ENCODE data around the gene GPHN. TPM values are rescaled to one million over a fixed set of nuclear protein-coding genes. Genes with fewer than 3 reads are reported as not detected.
"Not testable (repeated sequence)": the region's sequence is repeated elsewhere in the genome, so short reads cannot be mapped to it uniquely, and the experiment has no call there.

GPHN gene
- polyA plus RNA-seq, 1 donor (not counting 4 experiments of a cell fraction or from before 2014, with no cell fraction given): 17.6 TPM

DNA sequence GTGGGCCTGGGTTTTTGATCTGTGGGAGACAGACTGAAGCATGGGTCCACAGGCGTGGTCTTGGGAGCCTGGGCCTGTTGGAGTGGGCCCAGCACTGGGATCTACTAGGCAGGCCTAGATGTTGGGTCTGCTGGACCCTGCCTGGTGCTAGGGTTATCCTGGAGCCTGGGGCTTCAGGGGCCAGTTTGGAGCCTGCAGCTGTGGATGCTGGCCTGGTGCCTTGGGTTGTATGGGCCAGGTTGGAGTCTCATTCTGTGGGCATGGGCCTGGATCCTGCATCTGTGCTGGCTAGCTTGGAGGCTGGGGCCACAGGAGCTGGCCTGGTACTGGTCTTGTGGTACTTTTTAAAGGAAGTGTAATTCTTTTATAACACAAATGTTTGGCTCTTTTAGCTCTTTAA is 68.0 kb downstream of the GPHN start:
- no peak overlapping the region for H3K9ac ChIP-seq (ENCODE audit: control insufficient read depth, extremely low read depth, insufficient read depth, low read length)
- H3K4me2 ChIP-seq (ENCODE audit: control insufficient read depth, extremely low read depth, insufficient read depth, low read depth, low read length): no peak overlapping the region
- no peak overlapping the region for H2AFZ ChIP-seq (ENCODE audit: control insufficient read depth, low read length)
- H3K27ac ChIP-seq (ENCODE audit: control insufficient read depth, insufficient read depth, low read length): no peak overlapping the region
- H3K9me1 ChIP-seq (ENCODE audit: control insufficient read depth, extremely low read depth, insufficient read depth, low read length): no peaks in the 10 kb centered on the region
- dilution Hi-C loops (cut with MboI; ENCODE audit: extremely low pct_ligation_motif_present, low sequenced_read_pairs): no loop called here
- TF ChIP-seq EZH2 (IDR thresholded peaks at IDR 0.05; ENCODE audit: low read length): no peak
- H3K79me2 ChIP-seq (ENCODE audit: control insufficient read depth, insufficient read depth, low read length): peaks cover 40% of the 10 kb centered on the region
- no peak overlapping the region for H3K4me3 ChIP-seq (ENCODE audit: control insufficient read depth in 2 of 3, extremely low read depth in 1 of 3, insufficient read depth in 2 of 3, low read depth in 1 of 3, low read length in 3 of 3)
- no peaks in the 10 kb centered on the region for H4K20me1 ChIP-seq (ENCODE audit: control insufficient read depth, extremely low read depth, insufficient read depth, low read length)
- H3K27me3 ChIP-seq (ENCODE audit: control insufficient read depth, extremely low read depth, insufficient read depth, low read length): no peaks in the 10 kb centered on the region
- no peaks in the 10 kb centered on the region for H3K9me3 ChIP-seq (ENCODE audit: control insufficient read depth, low read depth, low read length)
- FAIRE-seq (no peak), DNase-seq (ENCODE audit: low read depth, low spot score) (no peak)
- no peaks in the 10 kb centered on the region for H3K36me3 ChIP-seq (ENCODE audit: control insufficient read depth in 2 of 2, extremely low read depth in 1 of 2, insufficient read depth in 2 of 2, low read length in 2 of 2)
- no peaks in the 10 kb centered on the region for H3K4me1 ChIP-seq (ENCODE audit: control insufficient read depth, extremely low read depth, insufficient read depth, low read length)

- dilution Hi-C loops (cut with MboI; ENCODE audit: extremely low pct_ligation_motif_present, low sequenced_read_pairs): not testable (repeated sequence)
Measured at GRCh38 chr14:66587753-66588152, 79.8 kb downstream of the GPHN start.

GRCh38 chr14:66595394-66595793 is 87.4 kb downstream of the GPHN start:
- H3K36me3 ChIP-seq (ENCODE audit: control insufficient read depth in 2 of 2, extremely low read depth in 1 of 2, insufficient read depth in 2 of 2, low read length in 2 of 2): no peaks in the 10 kb centered on the region
- FAIRE-seq (no peak), DNase-seq (ENCODE audit: low read depth, low spot score) (no peak)
- H4K20me1 ChIP-seq (ENCODE audit: control insufficient read depth, extremely low read depth, insufficient read depth, low read length): no peaks in the 10 kb centered on the region
- H2AFZ ChIP-seq (ENCODE audit: control insufficient read depth, low read length): no peak overlapping the region
- TF ChIP-seq, protein P1, sequence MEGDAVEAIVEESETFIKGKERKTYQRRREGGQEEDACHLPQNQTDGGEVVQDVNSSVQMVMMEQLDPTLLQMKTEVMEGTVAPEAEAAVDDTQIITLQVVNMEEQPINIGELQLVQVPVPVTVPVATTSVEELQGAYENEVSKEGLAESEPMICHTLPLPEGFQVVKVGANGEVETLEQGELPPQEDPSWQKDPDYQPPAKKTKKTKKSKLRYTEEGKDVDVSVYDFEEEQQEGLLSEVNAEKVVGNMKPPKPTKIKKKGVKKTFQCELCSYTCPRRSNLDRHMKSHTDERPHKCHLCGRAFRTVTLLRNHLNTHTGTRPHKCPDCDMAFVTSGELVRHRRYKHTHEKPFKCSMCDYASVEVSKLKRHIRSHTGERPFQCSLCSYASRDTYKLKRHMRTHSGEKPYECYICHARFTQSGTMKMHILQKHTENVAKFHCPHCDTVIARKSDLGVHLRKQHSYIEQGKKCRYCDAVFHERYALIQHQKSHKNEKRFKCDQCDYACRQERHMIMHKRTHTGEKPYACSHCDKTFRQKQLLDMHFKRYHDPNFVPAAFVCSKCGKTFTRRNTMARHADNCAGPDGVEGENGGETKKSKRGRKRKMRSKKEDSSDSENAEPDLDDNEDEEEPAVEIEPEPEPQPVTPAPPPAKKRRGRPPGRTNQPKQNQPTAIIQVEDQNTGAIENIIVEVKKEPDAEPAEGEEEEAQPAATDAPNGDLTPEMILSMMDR (optimal IDR thresholded peaks at IDR 0.05 in 1 of 3, IDR thresholded peaks at IDR 0.05 in 1 of 3, conservative IDR thresholded peaks at IDR 0.05 in 1 of 3; ENCODE audit: extremely low read depth in 1 of 3, insufficient read depth in 2 of 3, low read length in 3 of 3): no peak
- no peak for TF ChIP-seq EZH2 (IDR thresholded peaks at IDR 0.05; ENCODE audit: low read length)
- H3K9me1 ChIP-seq (ENCODE audit: control insufficient read depth, extremely low read depth, insufficient read depth, low read length): no peaks in the 10 kb centered on the region
- no peak overlapping the region for H3K4me3 ChIP-seq (ENCODE audit: control insufficient read depth in 2 of 3, extremely low read depth in 1 of 3, insufficient read depth in 2 of 3, low read depth in 1 of 3, low read length in 3 of 3)
- peaks cover 2% of the 10 kb centered on the region for H3K79me2 ChIP-seq (ENCODE audit: control insufficient read depth, insufficient read depth, low read length)
- no peak overlapping the region for H3K9ac ChIP-seq (ENCODE audit: control insufficient read depth, extremely low read depth, insufficient read depth, low read length)
- H3K4me1 ChIP-seq (ENCODE audit: control insufficient read depth, extremely low read depth, insufficient read depth, low read length): peaks cover 2% of the 10 kb centered on the region
- no peaks in the 10 kb centered on the region for H3K27me3 ChIP-seq (ENCODE audit: control insufficient read depth, extremely low read depth, insufficient read depth, low read length)
- H3K4me2 ChIP-seq (ENCODE audit: control insufficient read depth, extremely low read depth, insufficient read depth, low read depth, low read length): no peak overlapping the region
- no peak overlapping the region for H3K27ac ChIP-seq (ENCODE audit: control insufficient read depth, insufficient read depth, low read length)
- no peaks in the 10 kb centered on the region for H3K9me3 ChIP-seq (ENCODE audit: control insufficient read depth, low read depth, low read length)
- dilution Hi-C loops (cut with MboI; ENCODE audit: extremely low pct_ligation_motif_present, low sequenced_read_pairs): no loop called here

More at GRCh38 chr14:66587753-66588152, 79.8 kb downstream of the GPHN start:
- H3K9me1 ChIP-seq (ENCODE audit: control insufficient read depth, extremely low read depth, insufficient read depth, low read length); H3K27ac ChIP-seq (ENCODE audit: control insufficient read depth, insufficient read depth, low read length); H2AFZ ChIP-seq (ENCODE audit: control insufficient read depth, low read length); FAIRE-seq; H3K79me2 ChIP-seq (ENCODE audit: control insufficient read depth, insufficient read depth, low read length); H3K36me3 ChIP-seq (ENCODE audit: control insufficient read depth in 2 of 2, extremely low read depth in 1 of 2, insufficient read depth in 2 of 2, low read length in 2 of 2); H3K4me3 ChIP-seq (ENCODE audit: control insufficient read depth in 2 of 3, extremely low read depth in 1 of 3, insufficient read depth in 2 of 3, low read depth in 1 of 3, low read length in 3 of 3); H3K9ac ChIP-seq (ENCODE audit: control insufficient read depth, extremely low read depth, insufficient read depth, low read length); DNase-seq (ENCODE audit: low read depth, low spot score); H3K9me3 ChIP-seq (ENCODE audit: control insufficient read depth, low read depth, low read length); H4K20me1 ChIP-seq (ENCODE audit: control insufficient read depth, extremely low read depth, insufficient read depth, low read length); H3K27me3 ChIP-seq (ENCODE audit: control insufficient read depth, extremely low read depth, insufficient read depth, low read length); H3K4me2 ChIP-seq (ENCODE audit: control insufficient read depth, extremely low read depth, insufficient read depth, low read depth, low read length); H3K4me1 ChIP-seq (ENCODE audit: control insufficient read depth, extremely low read depth, insufficient read depth, low read length): not testable (repeated sequence)
